Measurements from ENCODE around the gene SELENOM.
A peak's percentile ranks its signal among the peaks of the same experiment; 100 is the strongest.

The SELENOM gene

DNA sequence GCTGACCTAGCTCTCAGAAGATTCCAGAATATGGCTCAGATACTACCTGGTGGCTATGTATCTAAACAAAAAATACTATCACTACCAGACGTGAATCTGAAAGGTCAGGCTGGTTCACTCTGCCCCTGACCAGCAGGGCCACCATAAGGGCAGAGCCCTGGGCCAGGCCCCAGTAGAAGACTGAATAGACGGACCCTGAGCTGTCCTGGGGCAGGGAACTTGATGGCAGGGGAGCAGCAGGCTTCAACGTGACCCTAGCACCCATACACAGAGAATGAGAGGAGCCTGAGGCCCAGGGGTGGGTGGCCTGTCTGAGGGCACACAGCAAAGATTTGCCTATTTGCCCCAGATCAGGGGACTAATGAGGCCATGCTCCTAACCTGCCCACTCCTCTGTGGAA is 46.0 kb upstream of the SELENOM start:
- TF ChIP-seq EZH2 (optimal IDR thresholded peaks at IDR 0.05; ENCODE audit: low read depth, low read length) (no peak), EZH2phosphoT487 (IDR thresholded peaks at IDR 0.05; ENCODE audit: low read length) (no peak)
- TF ChIP-seq, protein P1, sequence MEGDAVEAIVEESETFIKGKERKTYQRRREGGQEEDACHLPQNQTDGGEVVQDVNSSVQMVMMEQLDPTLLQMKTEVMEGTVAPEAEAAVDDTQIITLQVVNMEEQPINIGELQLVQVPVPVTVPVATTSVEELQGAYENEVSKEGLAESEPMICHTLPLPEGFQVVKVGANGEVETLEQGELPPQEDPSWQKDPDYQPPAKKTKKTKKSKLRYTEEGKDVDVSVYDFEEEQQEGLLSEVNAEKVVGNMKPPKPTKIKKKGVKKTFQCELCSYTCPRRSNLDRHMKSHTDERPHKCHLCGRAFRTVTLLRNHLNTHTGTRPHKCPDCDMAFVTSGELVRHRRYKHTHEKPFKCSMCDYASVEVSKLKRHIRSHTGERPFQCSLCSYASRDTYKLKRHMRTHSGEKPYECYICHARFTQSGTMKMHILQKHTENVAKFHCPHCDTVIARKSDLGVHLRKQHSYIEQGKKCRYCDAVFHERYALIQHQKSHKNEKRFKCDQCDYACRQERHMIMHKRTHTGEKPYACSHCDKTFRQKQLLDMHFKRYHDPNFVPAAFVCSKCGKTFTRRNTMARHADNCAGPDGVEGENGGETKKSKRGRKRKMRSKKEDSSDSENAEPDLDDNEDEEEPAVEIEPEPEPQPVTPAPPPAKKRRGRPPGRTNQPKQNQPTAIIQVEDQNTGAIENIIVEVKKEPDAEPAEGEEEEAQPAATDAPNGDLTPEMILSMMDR (IDR thresholded peaks at IDR 0.05; ENCODE audit: low read length) = no peak
- no peaks in the 10 kb centered on the region for H3K79me2 ChIP-seq (ENCODE audit: low read length)
- no peaks in the 10 kb centered on the region for H3K36me3 ChIP-seq (replicated peaks; ENCODE audit: insufficient read depth, low read length)
- no peaks in the 10 kb centered on the region for H3K9me2 ChIP-seq (replicated peaks; ENCODE audit: insufficient read depth, low read length)
- H3K9ac ChIP-seq (ENCODE audit: low read length) = no peak overlapping the region
- H3K27me3 ChIP-seq (replicated peaks; ENCODE audit: insufficient read depth, low read length) = no peaks in the 10 kb centered on the region
- H3K4me2 ChIP-seq (ENCODE audit: low read depth, low read length) = no peak overlapping the region
- H4K20me1 ChIP-seq (ENCODE audit: insufficient read depth, low read length) = no peaks in the 10 kb centered on the region
- H3K9me3 ChIP-seq (replicated peaks; ENCODE audit: insufficient read depth, low read length) = no peaks in the 10 kb centered on the region
- no peak for DNase-seq
- no peaks in the 10 kb centered on the region for H3F3A ChIP-seq (ENCODE audit: insufficient read depth, low read length)
- no peaks in the 10 kb centered on the region for H3K4me1 ChIP-seq (ENCODE audit: low read length)
- H3K4me3 ChIP-seq (ENCODE audit: low read length) = no peak overlapping the region
- H2AFZ ChIP-seq (ENCODE audit: low read length) = no peak overlapping the region
- no peak overlapping the region for H3K27ac ChIP-seq (ENCODE audit: low read length)

DNA sequence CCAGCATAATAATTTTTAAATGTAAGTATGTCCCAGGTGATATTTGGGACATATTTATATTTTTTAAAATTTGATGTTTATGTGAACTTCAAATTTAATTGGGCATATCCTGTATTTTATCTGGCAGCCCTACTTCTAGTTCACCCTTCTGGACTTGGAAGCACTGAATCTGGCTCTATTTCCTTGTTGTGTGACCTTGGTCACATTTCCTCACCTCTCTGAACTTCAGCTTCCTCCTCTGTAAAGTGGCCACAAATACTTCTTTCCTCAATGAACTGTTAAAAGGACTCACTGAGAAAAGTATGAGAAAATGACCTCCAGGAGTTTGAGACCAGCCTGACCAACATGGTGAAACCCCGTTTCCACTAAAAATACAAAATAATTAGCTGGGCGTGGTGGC is 44.5 kb upstream of the SELENOM start:
- no peak overlapping the region for H3K4me2 ChIP-seq (ENCODE audit: low read depth, low read length)
- no peaks in the 10 kb centered on the region for H3K79me2 ChIP-seq (ENCODE audit: low read length)
- no peak overlapping the region for H3K9ac ChIP-seq (ENCODE audit: low read length)

DNA sequence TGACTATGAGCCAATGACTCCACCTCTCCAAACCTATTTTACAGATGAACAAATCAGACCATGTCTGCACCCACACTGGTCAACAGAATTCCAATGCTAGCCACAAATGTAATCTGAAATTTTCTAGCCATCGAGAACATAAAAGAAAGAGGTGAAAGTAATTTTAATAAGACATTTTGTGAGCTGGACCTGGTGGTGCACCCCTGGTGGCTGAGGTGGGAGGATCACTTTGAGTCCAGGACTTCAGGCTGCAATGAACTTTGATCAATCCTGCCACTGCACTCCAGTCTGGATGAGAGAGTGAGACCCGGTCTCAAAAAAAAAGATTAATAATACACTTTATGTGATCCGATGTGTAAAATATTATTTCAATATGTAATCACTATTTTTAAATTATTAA is 43.2 kb upstream of the SELENOM start:
- H4K20me1 ChIP-seq (ENCODE audit: insufficient read depth, low read length) = no peaks in the 10 kb centered on the region
- no peaks in the 10 kb centered on the region for H3K27me3 ChIP-seq (replicated peaks; ENCODE audit: insufficient read depth, low read length)
- no peaks in the 10 kb centered on the region for H3F3A ChIP-seq (ENCODE audit: insufficient read depth, low read length)
- no peak overlapping the region for H2AFZ ChIP-seq (ENCODE audit: low read length)
- H3K79me2 ChIP-seq (ENCODE audit: low read length) = no peaks in the 10 kb centered on the region
- no peak overlapping the region for H3K9ac ChIP-seq (ENCODE audit: low read length)
- DNase-seq = no peak
- H3K9me2 ChIP-seq (replicated peaks; ENCODE audit: insufficient read depth, low read length) = no peaks in the 10 kb centered on the region
- H3K4me2 ChIP-seq (ENCODE audit: low read depth, low read length) = no peak overlapping the region
- no peak overlapping the region for H3K27ac ChIP-seq (ENCODE audit: low read length)
- TF ChIP-seq, protein P1 (IDR thresholded peaks at IDR 0.05; ENCODE audit: low read length) = peak; percentile 39
- no peak for TF ChIP-seq EZH2phosphoT487 (IDR thresholded peaks at IDR 0.05; ENCODE audit: low read length)
- TF ChIP-seq EZH2 (optimal IDR thresholded peaks at IDR 0.05; ENCODE audit: low read depth, low read length) = no peak
- no peaks in the 10 kb centered on the region for H3K36me3 ChIP-seq (replicated peaks; ENCODE audit: insufficient read depth, low read length)
- H3K4me1 ChIP-seq (ENCODE audit: low read length) = no peaks in the 10 kb centered on the region
- no peaks in the 10 kb centered on the region for H3K9me3 ChIP-seq (replicated peaks; ENCODE audit: insufficient read depth, low read length)
- H3K4me3 ChIP-seq (ENCODE audit: low read length) = no peak overlapping the region

More for the DNA sequence above, 44.5 kb upstream of the SELENOM start:
- Histone ChIP-seq H3K4me1 (ENCODE audit: low read length) (no peaks in the 10 kb centered on the region), H3F3A (ENCODE audit: insufficient read depth, low read length) (no peaks in the 10 kb centered on the region), H3K4me3 (ENCODE audit: low read length) (no peak overlapping the region), H3K27ac (ENCODE audit: low read length) (no peak overlapping the region), H3K9me3 (replicated peaks; ENCODE audit: insufficient read depth, low read length) (no peaks in the 10 kb centered on the region), H3K27me3 (replicated peaks; ENCODE audit: insufficient read depth, low read length) (no peaks in the 10 kb centered on the region), H3K36me3 (replicated peaks; ENCODE audit: insufficient read depth, low read length) (no peaks in the 10 kb centered on the region), H3K9me2 (replicated peaks; ENCODE audit: insufficient read depth, low read length) (no peaks in the 10 kb centered on the region), H4K20me1 (ENCODE audit: insufficient read depth, low read length) (no peaks in the 10 kb centered on the region), H2AFZ (ENCODE audit: low read length) (no peak overlapping the region)
- no peak for DNase-seq
- TF ChIP-seq EZH2phosphoT487 (IDR thresholded peaks at IDR 0.05; ENCODE audit: low read length) = no peak
- TF ChIP-seq EZH2 (optimal IDR thresholded peaks at IDR 0.05; ENCODE audit: low read depth, low read length) = no peak
- TF ChIP-seq, protein P1 (IDR thresholded peaks at IDR 0.05; ENCODE audit: low read length) = no peak
